ENCODE data around the gene ADGRG6.
"Not testable (repeated sequence)": the region's sequence is repeated elsewhere in the genome, so short reads cannot be mapped to it uniquely, and the experiment has no call there.

DNA sequence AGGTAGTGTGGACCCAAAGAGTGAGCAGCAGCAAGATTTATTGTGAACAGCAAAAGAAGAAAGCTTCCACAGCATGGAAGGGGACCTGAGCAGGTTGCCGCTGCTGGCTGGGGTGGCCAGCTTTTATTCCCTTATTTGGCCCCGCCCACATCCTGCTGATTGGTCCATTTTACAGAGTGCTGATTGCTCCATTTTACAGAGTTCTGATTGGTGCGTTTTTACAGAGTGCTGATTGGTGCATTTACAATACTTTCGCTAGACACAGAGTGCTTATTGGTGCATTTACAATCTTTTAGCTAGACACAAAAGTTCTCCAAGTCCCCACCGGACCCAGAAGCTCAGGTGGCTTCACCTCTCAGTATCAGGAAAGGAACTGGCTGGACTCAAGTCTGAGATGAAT is 149.0 kb downstream of the ADGRG6 start:
- TF ChIP-seq, protein P1, sequence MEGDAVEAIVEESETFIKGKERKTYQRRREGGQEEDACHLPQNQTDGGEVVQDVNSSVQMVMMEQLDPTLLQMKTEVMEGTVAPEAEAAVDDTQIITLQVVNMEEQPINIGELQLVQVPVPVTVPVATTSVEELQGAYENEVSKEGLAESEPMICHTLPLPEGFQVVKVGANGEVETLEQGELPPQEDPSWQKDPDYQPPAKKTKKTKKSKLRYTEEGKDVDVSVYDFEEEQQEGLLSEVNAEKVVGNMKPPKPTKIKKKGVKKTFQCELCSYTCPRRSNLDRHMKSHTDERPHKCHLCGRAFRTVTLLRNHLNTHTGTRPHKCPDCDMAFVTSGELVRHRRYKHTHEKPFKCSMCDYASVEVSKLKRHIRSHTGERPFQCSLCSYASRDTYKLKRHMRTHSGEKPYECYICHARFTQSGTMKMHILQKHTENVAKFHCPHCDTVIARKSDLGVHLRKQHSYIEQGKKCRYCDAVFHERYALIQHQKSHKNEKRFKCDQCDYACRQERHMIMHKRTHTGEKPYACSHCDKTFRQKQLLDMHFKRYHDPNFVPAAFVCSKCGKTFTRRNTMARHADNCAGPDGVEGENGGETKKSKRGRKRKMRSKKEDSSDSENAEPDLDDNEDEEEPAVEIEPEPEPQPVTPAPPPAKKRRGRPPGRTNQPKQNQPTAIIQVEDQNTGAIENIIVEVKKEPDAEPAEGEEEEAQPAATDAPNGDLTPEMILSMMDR (tag by site-specific recombination; IDR thresholded peaks at IDR 0.05) = not testable (repeated sequence)
- not testable (repeated sequence) for TF ChIP-seq ZNF202 (tag by site-specific recombination; IDR thresholded peaks at IDR 0.05; ENCODE audit: borderline replicate concordance)
